ENCODE results near the gene TMPRSS11A.

DNA sequence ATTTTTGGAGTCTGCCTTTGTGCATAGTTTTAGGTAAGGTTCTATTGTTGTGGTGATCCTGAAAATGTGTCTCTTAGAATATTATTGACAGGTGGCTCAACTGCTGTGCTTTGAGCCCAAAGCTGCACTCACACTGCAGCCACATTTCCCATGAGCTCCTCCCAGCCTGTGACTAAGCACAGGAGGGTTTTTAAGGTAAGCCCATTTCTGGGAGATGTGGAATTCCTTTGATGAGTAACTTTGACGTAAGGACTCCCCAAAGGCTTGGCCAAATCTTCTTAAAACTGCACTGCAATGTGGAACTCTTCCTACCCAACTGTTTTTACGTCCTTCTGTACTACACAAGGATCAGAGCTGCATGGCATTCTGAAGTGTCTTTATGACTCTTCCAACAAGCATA is 20.0 kb upstream of the TMPRSS11A start:
- TF ChIP-seq, protein P1, sequence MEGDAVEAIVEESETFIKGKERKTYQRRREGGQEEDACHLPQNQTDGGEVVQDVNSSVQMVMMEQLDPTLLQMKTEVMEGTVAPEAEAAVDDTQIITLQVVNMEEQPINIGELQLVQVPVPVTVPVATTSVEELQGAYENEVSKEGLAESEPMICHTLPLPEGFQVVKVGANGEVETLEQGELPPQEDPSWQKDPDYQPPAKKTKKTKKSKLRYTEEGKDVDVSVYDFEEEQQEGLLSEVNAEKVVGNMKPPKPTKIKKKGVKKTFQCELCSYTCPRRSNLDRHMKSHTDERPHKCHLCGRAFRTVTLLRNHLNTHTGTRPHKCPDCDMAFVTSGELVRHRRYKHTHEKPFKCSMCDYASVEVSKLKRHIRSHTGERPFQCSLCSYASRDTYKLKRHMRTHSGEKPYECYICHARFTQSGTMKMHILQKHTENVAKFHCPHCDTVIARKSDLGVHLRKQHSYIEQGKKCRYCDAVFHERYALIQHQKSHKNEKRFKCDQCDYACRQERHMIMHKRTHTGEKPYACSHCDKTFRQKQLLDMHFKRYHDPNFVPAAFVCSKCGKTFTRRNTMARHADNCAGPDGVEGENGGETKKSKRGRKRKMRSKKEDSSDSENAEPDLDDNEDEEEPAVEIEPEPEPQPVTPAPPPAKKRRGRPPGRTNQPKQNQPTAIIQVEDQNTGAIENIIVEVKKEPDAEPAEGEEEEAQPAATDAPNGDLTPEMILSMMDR (IDR thresholded peaks at IDR 0.05): no peak
- no peak for TF ChIP-seq EZH2 (IDR thresholded peaks at IDR 0.05)

Measured in neural progenitor cell (in vitro differentiated cells).